Endothelial cell of umbilical vein (primary cell): ENCODE results near the gene COL15A1. TPM values are rescaled to one million over a fixed set of nuclear protein-coding genes. Genes with fewer than 3 reads are reported as not detected.

ENCODE experiments used
- BruUV-seq: library from RNA; stranded (reverse); fragments of 400-500 nt; replicated peaks from 2 replicates; lab custom pipeline; 2021; lab: Mats Ljungman, UMichigan
- CTCF ChIA-PET: fragments of 300-600, 350-600 bp; sonication (Branson Sonifier 250); formaldehyde crosslinking; loops from one replicate; lab custom pipeline; 2021; ENCODE audit warnings: antibody characterized with exemption, inconsistent platforms; lab: Charles Lee
- POLR2A ChIA-PET: fragments of 300-600, 350-600 bp; sonication (Branson Sonifier 250); formaldehyde crosslinking; loops from one replicate; lab custom pipeline; 2021; ENCODE audit warnings: antibody characterized with exemption, inconsistent platforms; lab: Charles Lee
- DNase-seq: peaks from one replicate; pipeline ENCODE4 v3.0.0-alpha.2; 2011; ENCODE audit warnings: low read depth, low spot score
- FAIRE-seq: peaks from 2 replicates; lab custom pipeline; 2011; peaks lifted over from hg19 to GRCh38; lab: Jason Lieb, UNC
- H2AFZ ChIP-seq: 2 replicates; pipeline ENCODE4 v1.6.0; 2012; ENCODE audit warnings: low read depth, low read length, control low read depth, inconsistent platforms
- H3K27ac ChIP-seq: 2 replicates; pipeline ENCODE4 v1.5.1; 2011; ENCODE audit warnings: low read depth, mild to moderate bottlenecking, control low read depth, low read length, moderate library complexity; ENCODE audit not compliant: insufficient read depth
- H3K27me3 ChIP-seq, 2 experiments: 2 replicates each; pipeline versions ENCODE4 v1.6.0 to v1.6.1; 2011; ENCODE audit warnings: low read length in 2 of 2, mixed read lengths in 1 of 2; ENCODE audit not compliant: control insufficient read depth in 2 of 2, insufficient read depth in 2 of 2
- H3K36me3 ChIP-seq, 2 experiments: 2 replicates in 1 of 2; 3 replicates in 1 of 2; pipeline ENCODE4 v1.5.1; 2011; ENCODE audit warnings: low read length in 2 of 2, mild to moderate bottlenecking in 1 of 2, moderate library complexity in 1 of 2; ENCODE audit not compliant: control insufficient read depth in 2 of 2, insufficient read depth in 2 of 2; ENCODE audit errors: extremely low read depth in 1 of 2
- H3K4me1 ChIP-seq: 3 replicates; pipeline ENCODE4 v1.5.1; 2011; ENCODE audit warnings: mild to moderate bottlenecking, low read length; ENCODE audit not compliant: control insufficient read depth, insufficient read depth; ENCODE audit errors: extremely low read depth
- H3K4me2 ChIP-seq: 2 replicates; pipeline ENCODE4 v1.6.1; 2011; ENCODE audit warnings: low read length, control low read depth, mixed read lengths; ENCODE audit not compliant: insufficient read depth
- H3K4me3 ChIP-seq, 3 experiments: fragments of 200-600 bp in 1 of 3; sonication (generic), shearing (Covaris generic) in 1 of 3; replicated peaks in 1 of 3; 2 replicates each; pipeline ENCODE4 v1.5.1; 2011 to 2016; ENCODE audit warnings: control low read depth in 3 of 3, low read length in 3 of 3, mild to moderate bottlenecking in 2 of 3, inconsistent platforms in 1 of 3, low read depth in 1 of 3, moderate library complexity in 1 of 3; ENCODE audit not compliant: insufficient read depth in 1 of 3
- H3K79me2 ChIP-seq: 2 replicates; pipeline ENCODE4 v1.6.0; 2012; ENCODE audit warnings: low read length, inconsistent platforms; ENCODE audit not compliant: control insufficient read depth, insufficient read depth
- H3K9ac ChIP-seq: replicated peaks from 2 replicates; pipeline ENCODE3; 2011; ENCODE audit warnings: low read length, control low read depth; ENCODE audit not compliant: insufficient read depth; ENCODE audit errors: extremely low read depth
- H3K9me1 ChIP-seq: replicated peaks from 3 replicates; pipeline ENCODE4 v1.6.0; 2011; ENCODE audit warnings: mild to moderate bottlenecking, low read length; ENCODE audit not compliant: control insufficient read depth, insufficient read depth; ENCODE audit errors: extremely low read depth
- H3K9me3 ChIP-seq: replicated peaks from 2 replicates; pipeline ENCODE4 v1.5.1; 2012; ENCODE audit warnings: low read length, inconsistent platforms; ENCODE audit not compliant: control insufficient read depth, insufficient read depth
- H4K20me1 ChIP-seq: replicated peaks from 2 replicates; pipeline ENCODE3; 2011; ENCODE audit warnings: mild to moderate bottlenecking, low read length; ENCODE audit not compliant: control insufficient read depth, insufficient read depth; ENCODE audit errors: extremely low read depth
- CTCF ChIP-seq, 2 donors: IDR thresholded peaks; 1 replicate in 1 of 2; 2 replicates in 1 of 2; pipeline ENCODE4 v1.5.1; 2011; ENCODE audit warnings: low read length in 2 of 2, mild to moderate bottlenecking in 2 of 2, moderate library complexity in 2 of 2, control low read depth in 1 of 2, inconsistent platforms in 1 of 2, low read depth in 1 of 2; ENCODE audit not compliant: insufficient read depth in 1 of 2; ENCODE audit errors: extremely low read depth in 1 of 2
- EZH2 ChIP-seq: IDR thresholded peaks from 2 replicates; pipeline ENCODE4 v1.6.1; 2012; ENCODE audit warnings: borderline replicate concordance, low read depth, mild to moderate bottlenecking, moderate library complexity, low read length, inconsistent platforms; ENCODE audit not compliant: severe bottlenecking
- FOS ChIP-seq: IDR thresholded peaks from 2 replicates; pipeline ENCODE4 v1.6.1; 2011; ENCODE audit warnings: mild to moderate bottlenecking, low read length, moderate library complexity, borderline replicate concordance; ENCODE audit not compliant: insufficient read depth
- GATA2 ChIP-seq: IDR thresholded peaks from 2 replicates; pipeline ENCODE4 v1.7.0; 2011; ENCODE audit warnings: low read depth, mild to moderate bottlenecking, moderate library complexity, mixed read lengths, low read length; ENCODE audit not compliant: insufficient read length, insufficient read depth
- JUN ChIP-seq: IDR thresholded peaks from 2 replicates; pipeline ENCODE4 v1.6.1; 2011; ENCODE audit warnings: borderline replicate concordance, low read depth; ENCODE audit not compliant: insufficient read length, insufficient read depth
- MAX ChIP-seq: IDR thresholded peaks from 2 replicates; pipeline ENCODE4 v1.6.1; 2011; ENCODE audit not compliant: insufficient read depth, insufficient read length
- MYC ChIP-seq: IDR thresholded peaks from one replicate; pipeline ENCODE4 v1.6.1; 2011; ENCODE audit warnings: mild to moderate bottlenecking, low read depth, low read length
- POLR2A ChIP-seq: IDR thresholded peaks from 2 replicates; pipeline ENCODE4 v1.6.1; 2012; ENCODE audit warnings: low read depth, mild to moderate bottlenecking, control low read depth, low read length
- POLR2AphosphoS5 ChIP-seq: IDR thresholded peaks from 2 replicates; pipeline ENCODE4 v1.6.1; 2012; ENCODE audit warnings: low read depth, mild to moderate bottlenecking, control low read depth, low read length, moderate library complexity; ENCODE audit not compliant: insufficient read depth
- dilution Hi-C: fragments of 300-500 bp; cut with MboI; formaldehyde crosslinking; loops from one replicate; pipeline ENCODE4 v1.15.0; 2019; ENCODE audit warnings: low sequenced_read_pairs; ENCODE audit not compliant: extremely low pct_ligation_motif_present
- intact Hi-C: fragments of 100-400 bp; cut with micrococcal nuclease; formaldehyde crosslinking; loops from one replicate; pipeline ENCODE4 v1.10.0; 2022
- polyA plus RNA-seq, 4 experiments: library from polyadenylated mRNA; depleted of rRNA in 3 of 4; stranded (reverse) in 3 of 4; unstranded in 1 of 4; fragments of >200 nt; gene quantifications; 2 replicates each; pipeline versions ENCODE4 v1.2.1 to v1.2.3, GENCODE V29; 2011 to 2012; ENCODE audit warnings: missing spikeins in 1 of 4
- total RNA-seq: library from RNA; stranded (reverse); gene quantifications from 2 replicates; pipeline ENCODE4 v1.2.3, GENCODE V29; 2021

The COL15A1 gene
- total and polyA plus RNA-seq, 2 donors (not counting 3 experiments of a cell fraction or from before 2014, with no cell fraction given): not detected

- FAIRE-seq (no peak), DNase-seq (no peak)
- ChIA-PET POLR2A (no interaction called here), CTCF (no interaction called here)
- Histone ChIP-seq H2AFZ (no peak overlapping the region), H3K4me2 (no peak overlapping the region), H3K9me1 (no peaks in the 10 kb centered on the region), H3K27ac (no peak overlapping the region), H3K9ac (no peak overlapping the region), H4K20me1 (no peaks in the 10 kb centered on the region), H3K4me3 (no peak overlapping the region), H3K9me3 (no peaks in the 10 kb centered on the region), H3K79me2 (no peaks in the 10 kb centered on the region), H3K27me3 (no peaks in the 10 kb centered on the region), H3K4me1 (no peaks in the 10 kb centered on the region), H3K36me3 (no peaks in the 10 kb centered on the region)
- dilution Hi-C loops (no loop called here), intact Hi-C loops (no loop called here)
- TF ChIP-seq JUN (no peak), CTCF (IDR thresholded peaks at IDR 0.05; ENCODE audit: extremely low read depth in 1 of 2, insufficient read depth in 1 of 2, low read depth in 1 of 2, low read length in 2 of 2) (no peak), FOS (no peak), MAX (no peak), POLR2AphosphoS5 (no peak), EZH2 (no peak), GATA2 (no peak), MYC (no peak), POLR2A (no peak)
- BruUV-seq: no TSS peak
Measured at GRCh38 chr9:98909935-98910334, 33.8 kb upstream of the COL15A1 start.
